HuH-7.5 (cell line): Measurements from ENCODE around the gene ST6GAL2.

Source experiments
- DNase-seq: peaks from one replicate; pipeline ENCODE4 v3.0.0; 2011; ENCODE audit warnings: low spot score

Gene ST6GAL2

GRCh38 chr2:106864051-106864450, 21.9 kb downstream of the ST6GAL2 start:
- DNase-seq, result no peak

- DNase-seq, result no peak
Measured at GRCh38 chr2:106863387-106863786, 22.6 kb downstream of the ST6GAL2 start.

DNA sequence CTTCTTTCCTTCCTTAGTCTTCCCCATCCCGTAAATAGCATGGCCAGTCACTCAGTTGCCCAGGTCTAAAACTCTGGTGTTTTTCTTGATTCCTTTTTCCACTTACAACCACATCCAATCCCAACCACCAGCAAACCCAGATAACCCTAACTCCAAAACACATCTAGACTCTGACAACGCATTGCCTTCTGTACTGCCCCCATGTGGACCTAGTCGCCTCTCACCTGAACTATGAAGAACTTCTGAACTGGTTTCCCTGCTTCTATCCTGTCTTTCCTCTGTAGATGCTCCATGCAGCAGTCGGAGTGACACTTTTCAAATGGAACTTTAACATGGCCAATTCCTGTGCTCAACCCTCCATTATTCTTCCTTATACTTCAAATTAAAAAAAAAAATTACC, 26.5 kb downstream of the ST6GAL2 start:
- DNase-seq, result no peak

DNA sequence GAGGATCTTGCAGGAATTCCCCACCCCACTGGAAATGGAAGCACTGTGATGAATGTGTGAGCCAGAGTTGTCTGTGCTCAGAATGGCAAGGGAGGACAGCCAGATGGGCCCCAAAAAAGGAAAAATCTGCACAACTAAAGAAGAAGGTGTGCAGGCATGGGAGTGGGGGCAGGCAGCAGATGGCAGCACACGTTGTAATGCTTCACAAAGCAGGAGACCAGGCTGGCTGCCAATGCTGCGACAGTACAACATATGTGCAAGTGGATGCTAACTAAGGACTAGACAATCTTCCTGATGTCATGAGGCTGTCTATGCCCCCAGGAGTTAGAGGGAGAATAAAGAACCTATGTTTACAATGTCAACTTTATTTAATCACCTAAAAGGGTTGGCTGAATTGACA, 27.2 kb downstream of the ST6GAL2 start:
- DNase-seq, result no peak

DNA sequence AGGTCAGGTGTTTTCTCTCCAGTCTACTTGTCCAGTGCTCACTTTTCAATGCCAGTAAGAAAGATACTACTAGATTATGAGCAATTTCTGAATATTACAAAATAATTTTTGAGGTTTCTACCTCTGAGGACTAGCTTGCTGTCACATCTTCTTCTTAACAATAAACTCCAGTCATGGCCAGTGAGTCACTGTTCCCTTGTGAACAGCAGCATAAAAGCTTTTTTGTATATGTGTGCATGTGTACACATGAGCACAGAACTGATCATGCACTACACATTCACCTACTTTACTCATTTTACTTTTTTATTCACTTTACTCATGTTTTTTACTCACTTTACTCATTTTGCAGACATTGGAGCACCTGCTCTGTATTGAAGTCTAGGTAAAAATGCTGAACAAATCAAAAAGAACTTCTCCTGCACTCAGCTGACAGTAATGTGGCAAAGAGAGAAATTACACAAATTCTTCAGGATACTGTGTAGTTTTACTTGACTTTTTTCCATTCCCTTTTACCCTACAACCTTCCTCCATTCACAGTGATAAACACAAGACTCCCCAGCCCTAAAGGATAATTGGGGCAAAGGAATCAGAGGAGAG, 28.0 kb downstream of the ST6GAL2 start:
- no peak for DNase-seq

DNA sequence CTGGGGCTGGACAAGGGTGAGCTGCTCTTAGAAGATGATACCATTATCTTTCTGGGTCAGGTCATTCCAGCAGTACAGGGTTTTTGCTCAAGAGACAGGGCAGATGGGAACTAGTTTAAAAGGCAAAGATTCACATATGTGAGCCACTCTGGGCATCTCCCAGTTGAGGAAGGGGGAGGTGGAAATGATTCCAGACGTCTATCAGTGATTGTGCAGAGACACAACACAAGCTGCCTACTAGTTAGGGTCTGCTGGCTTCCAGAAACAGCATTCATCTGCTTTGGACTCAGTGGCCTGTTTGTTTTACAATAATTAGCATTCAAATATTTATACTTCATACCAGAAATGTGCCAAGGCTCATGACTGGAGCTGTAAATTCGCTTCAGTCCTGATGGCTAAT, 32.3 kb downstream of the ST6GAL2 start:
- DNase-seq, result no peak

GRCh38 chr2:106851881-106852501, 34.0 kb downstream of the ST6GAL2 start:
- no peak for DNase-seq

DNA sequence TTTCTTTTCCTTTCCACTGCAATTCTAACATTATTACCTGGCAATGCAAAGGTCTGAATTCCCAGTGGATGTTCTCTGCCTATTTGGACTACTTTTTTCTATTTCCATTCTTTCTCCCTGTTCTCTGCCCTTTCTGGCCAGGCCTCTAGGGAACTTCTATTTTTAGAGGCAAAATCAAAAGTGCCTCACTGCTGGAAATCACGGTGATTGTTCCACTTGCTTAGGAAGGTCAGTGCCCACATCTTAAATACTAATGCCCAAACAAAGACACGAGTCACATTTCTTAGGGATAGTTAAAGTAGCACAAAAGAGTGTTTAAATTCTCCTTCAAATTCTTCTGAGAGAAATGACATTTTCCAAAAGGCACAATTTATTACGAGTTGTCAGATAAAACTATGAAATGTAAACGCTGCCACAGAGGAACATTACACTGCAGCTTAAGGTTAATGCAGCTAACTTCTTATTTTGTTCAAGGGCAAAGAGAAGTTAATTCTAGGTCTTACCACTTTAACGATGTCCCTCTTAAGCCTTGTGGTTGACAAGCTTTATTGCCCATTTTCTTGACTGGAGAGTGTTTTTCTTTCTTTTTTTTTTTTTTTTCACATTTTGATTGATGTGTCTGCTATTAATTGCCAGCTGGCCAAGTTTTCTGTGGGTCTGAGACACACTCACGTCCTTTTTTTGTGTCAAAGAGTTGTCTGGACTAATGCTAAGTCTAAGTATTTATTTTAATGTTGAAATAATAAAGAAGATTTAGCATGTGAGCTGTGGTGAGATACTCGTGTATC, 34.7 kb downstream of the ST6GAL2 start:
- DNase-seq, result no peak

DNA sequence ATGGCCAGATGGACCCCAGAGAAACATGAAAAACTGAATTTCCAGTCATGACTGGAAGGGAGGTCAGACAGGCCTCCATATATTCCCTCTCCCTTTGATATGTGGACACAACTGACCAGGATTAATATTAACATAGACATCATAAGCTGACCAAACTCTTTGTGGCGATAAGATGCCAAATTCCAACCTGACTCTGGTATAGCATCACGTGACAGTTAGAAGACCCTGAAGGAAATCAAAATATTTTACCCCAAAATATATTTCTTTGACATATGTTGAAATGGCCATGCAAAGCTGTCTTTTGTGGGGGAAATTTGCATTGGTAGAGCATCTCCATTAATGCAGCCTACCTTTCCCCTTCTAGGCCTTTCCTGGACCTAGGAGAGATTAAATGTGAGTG, 36.7 kb downstream of the ST6GAL2 start:
- DNase-seq, result no peak

GRCh38 chr2:106847366-106847765, 38.6 kb downstream of the ST6GAL2 start:
- no peak for DNase-seq

- no peak for DNase-seq
Measured at GRCh38 chr2:106845716-106846115, 40.3 kb downstream of the ST6GAL2 start.

DNA sequence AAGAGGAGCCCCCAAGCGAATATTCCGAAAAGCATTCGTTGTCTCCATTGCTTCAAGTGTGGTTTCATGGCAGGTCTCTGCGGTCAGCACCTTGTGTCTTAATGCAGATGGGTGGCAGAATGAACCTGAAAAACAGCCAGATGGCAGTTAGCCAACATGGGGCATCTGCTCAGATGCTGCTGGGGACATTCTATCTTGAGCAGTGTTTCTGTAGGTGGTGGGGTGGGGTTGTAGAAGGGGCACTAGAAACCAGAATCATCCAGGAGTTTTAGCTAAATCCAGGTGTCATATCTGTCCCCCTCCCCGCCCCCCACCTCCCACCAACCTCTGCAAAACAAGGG, 42.1 kb downstream of the ST6GAL2 start:
- DNase-seq, result no peak

DNA sequence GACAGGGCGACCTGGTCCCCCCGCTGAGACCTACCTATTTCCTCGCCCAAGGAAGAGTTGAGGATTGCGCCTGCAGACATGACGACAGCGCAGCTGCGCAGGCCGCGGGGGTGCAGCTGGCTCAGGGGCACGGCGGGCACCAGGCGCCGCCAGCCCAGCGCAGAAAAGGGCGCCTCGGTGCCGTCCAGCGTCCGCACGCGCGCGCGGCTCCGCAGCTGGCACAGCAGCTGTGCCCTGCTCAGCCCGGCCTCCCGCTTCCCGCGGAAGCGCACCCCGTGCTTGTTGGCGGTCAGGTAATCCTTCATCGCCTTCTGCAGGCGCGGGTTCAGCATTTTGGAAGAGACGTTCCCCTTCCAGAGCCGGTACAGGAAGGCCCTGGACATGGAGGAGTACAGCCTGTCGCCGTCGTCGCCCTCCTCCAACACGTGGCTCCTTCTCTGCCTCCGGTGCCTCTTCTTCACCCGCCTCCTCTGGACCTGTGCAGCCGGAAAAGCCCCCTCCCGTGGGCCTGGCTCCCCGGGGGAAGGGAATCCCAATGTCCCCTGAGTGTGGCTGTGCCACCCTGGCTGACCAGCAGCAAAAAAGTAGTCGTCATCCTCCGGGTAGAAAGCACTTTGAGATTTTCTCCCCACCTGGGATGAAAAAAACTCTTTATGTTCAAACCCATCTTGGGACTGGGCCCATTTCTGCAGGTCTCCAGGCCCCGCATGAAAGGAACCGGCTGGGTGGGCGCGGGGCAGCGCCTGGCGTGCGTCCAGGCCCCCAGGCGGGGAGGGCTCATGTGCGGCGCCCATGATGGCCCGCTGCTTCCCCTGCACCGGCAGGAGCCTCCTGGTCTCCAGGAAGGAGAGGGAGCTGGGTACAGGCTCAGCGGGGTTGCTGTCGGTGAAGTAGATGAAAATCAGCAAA, 42.7 kb downstream of the ST6GAL2 start:
- DNase-seq, result no peak

DNA sequence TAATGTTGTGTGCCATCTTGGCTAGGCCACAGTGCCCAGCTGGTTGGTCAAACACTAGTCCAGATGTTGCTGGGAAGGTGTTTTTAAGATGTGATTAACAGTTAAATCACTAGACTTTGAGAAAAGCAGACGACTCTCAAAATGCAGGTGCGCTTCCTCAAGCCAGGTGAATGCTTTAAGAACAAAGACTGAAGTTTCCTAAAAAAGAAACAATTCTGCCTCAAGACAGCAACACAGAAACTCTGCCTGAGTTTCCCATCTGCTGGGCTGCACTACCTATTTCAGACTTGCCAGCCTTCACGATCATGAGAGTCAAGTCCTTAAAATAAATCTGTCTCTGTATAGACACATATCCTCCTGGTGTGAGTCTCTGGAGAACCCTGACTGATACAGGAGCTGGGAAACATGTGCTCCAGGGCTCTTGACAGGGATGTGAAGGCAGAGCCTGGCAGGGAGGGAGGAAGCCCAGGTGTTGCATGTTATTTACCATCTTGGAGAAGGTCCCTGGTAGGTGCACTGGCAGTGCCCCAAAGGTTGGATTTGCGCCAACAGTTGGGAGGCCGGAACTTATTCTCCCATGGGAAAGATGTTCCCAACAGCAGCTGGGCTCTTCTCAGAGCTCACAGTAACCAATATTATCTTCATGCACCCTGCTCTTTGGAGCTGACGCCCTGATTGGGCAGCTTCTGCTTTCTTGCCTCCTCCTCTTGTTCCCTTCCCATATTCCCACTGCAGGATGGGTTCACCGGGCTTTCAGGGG, 43.9 kb downstream of the ST6GAL2 start:
- no peak for DNase-seq

DNA sequence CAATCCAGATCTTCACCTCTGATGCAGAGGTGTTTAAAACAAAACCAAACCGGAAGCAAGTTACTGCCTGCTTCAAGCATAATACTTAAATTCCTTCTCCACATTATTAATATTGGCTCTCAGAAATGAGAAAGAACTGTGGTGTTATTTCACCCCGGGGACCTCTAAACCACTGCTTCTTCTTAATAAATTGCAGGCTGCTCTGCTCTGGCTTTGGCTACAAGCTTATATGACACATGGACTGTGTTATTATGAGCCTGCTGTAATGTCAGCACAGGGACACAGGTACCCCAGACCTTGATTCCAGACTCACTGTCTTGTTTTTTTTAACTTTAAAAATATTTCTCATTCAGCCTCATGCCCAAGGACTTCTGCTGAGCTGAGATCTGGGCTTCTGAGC, 45.1 kb downstream of the ST6GAL2 start:
- no peak for DNase-seq

GRCh38 chr2:106839849-106840595, 45.9 kb downstream of the ST6GAL2 start:
- DNase-seq, result no peak

DNA sequence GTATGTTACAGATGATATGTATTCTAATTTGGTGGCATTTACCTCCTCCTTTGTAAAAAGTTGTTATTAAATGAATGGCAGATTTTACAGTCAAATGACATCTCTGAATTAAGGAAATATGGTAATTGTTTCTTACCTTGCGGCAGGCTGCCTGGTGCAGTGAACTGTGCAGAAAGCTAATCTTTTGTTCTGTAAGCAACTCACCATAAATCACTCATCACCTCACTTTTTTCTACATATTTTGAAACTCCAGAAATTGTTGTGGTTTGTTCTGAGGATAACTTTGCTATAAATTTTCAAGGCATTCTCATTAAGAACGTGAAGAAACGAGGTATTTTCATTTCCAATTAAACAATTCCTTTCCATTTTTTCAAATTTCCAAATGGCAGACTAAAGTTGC, 52.7 kb downstream of the ST6GAL2 start:
- DNase-seq, result no peak

GRCh38 chr2:106831816-106832569, 54.0 kb downstream of the ST6GAL2 start:
- no peak for DNase-seq

DNA sequence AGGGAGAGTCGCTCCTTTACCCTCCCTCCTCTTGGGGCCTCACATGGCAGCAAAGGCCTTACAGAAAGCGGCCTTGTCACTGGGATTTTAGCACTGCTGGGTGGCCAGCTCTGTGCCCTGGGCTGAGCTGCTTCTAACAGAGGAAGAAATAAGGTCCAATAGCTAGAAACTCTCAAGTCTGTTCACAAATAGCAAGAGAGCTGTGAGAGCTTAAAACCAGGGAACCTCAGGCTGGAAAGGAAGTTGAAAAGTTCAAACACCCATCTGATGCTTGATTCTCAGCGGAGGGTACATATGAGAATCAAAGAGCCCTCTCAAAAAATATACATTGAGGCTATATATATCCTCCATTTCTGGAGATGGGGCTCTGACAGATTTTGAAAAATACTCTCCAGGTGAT, 54.7 kb downstream of the ST6GAL2 start:
- no peak for DNase-seq

GRCh38 chr2:106830191-106830590, 55.8 kb downstream of the ST6GAL2 start:
- DNase-seq, result no peak
